ENCODE measurements around the gene RDH16. TPM values are rescaled to one million over a fixed set of nuclear protein-coding genes. Genes with fewer than 3 reads are reported as not detected.
"Not testable (repeated sequence)": the region's sequence is repeated elsewhere in the genome, so short reads cannot be mapped to it uniquely, and the experiment has no call there.

The RDH16 gene
- total RNA-seq, 1 donor from 2014 or later: 1.1 TPM

DNA sequence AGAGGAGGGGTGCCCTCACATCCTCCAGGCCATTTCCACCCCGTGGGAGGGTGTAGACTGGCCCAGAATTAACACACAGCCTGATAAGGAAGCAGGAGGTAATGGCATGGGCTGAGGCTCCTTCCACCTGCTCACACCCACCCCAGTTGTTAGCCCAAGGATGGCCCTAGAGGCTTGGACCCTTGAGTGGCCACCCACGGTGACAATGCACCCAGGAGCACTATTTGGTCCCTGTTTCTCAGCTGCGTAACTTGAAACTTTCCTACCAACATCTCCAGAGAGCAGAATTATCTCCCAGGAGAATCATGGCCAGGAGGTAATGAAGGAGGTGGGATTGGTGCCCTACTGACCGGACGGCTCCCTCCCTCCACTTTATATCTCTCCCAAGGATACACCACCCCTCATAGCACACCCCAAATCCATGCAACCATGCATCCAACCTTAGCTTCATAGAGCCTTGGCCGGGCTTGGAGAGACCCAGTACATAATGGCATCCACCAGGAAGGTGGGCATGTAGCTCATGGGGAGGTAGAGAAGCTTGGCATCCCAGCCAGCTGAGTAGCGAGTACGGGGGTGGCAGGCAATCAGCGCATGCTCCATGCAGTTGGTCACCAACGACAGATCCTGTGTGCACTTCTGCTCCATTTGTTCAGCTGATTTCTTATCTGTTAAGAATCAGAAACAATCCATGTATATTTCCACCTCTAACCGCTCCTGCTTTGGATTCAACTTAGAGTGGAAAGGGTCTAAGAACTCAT, 5.6 kb downstream of the RDH16 start:
- no peak overlapping the region for H3K4me3 Mint-ChIP-seq
- H3K4me1 Mint-ChIP-seq: peaks cover 6% of the 10 kb centered on the region
- TF ChIP-seq, protein P1, sequence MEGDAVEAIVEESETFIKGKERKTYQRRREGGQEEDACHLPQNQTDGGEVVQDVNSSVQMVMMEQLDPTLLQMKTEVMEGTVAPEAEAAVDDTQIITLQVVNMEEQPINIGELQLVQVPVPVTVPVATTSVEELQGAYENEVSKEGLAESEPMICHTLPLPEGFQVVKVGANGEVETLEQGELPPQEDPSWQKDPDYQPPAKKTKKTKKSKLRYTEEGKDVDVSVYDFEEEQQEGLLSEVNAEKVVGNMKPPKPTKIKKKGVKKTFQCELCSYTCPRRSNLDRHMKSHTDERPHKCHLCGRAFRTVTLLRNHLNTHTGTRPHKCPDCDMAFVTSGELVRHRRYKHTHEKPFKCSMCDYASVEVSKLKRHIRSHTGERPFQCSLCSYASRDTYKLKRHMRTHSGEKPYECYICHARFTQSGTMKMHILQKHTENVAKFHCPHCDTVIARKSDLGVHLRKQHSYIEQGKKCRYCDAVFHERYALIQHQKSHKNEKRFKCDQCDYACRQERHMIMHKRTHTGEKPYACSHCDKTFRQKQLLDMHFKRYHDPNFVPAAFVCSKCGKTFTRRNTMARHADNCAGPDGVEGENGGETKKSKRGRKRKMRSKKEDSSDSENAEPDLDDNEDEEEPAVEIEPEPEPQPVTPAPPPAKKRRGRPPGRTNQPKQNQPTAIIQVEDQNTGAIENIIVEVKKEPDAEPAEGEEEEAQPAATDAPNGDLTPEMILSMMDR (IDR thresholded peaks at IDR 0.05; ENCODE audit: unreplicated experiment): no peak
- H3K9me3 Mint-ChIP-seq: peaks cover 10% of the 10 kb centered on the region
- no peaks in the 10 kb centered on the region for H3K36me3 Mint-ChIP-seq
- no peak overlapping the region for H3K27ac Mint-ChIP-seq
- peaks cover 7% of the 10 kb centered on the region for H3K27me3 Mint-ChIP-seq (ENCODE audit: low read depth)
- no peak for DNase-seq (ENCODE audit: low spot score in 2 of 2, unreplicated experiment in 2 of 2)

DNA sequence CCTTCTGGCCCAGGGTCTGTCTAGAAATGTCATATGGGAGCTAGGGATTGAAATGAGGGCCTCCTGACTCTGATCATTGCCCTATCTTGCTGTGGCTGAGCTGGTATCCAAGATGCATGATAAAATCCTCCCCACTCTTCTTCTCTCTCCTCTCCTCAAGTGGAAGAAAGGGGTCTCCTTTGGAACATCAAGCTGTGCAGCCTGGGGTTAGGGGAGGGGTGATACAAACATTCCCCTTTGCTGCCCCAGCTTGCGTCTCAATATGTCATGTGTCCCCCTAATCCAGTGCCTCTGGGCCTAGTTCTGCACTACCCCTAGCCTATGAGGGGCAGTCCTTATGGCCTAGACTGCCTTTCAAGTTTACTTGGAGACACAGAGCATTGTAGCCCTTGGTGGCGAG, 8.5 kb downstream of the RDH16 start:
- Mint-ChIP-seq H3K27ac (no peak overlapping the region), H3K36me3 (no peaks in the 10 kb centered on the region), H3K9me3 (peaks cover 37% of the 10 kb centered on the region), H3K27me3 (ENCODE audit: low read depth) (peaks cover 9% of the 10 kb centered on the region), H3K4me1 (no peaks in the 10 kb centered on the region), H3K4me3 (no peak overlapping the region)
- TF ChIP-seq, protein P1 (IDR thresholded peaks at IDR 0.05; ENCODE audit: unreplicated experiment): no peak
- DNase-seq (ENCODE audit: low spot score in 2 of 2, unreplicated experiment in 2 of 2): no peak

DNA sequence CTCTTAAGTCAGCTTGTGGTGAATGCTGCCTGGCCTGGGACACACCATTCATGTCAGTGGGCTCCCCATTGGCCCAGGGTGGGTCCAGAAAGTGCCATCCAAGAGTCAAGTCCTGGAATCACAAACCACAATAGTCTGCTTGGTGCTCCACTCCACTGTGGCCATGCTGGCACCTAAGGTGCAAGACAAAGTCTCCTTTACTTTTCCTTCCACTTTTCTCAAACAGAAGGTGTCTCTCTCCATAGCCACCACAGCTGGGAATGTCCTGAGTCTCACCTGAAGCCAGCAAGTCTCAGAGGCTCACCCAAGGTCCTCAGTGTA, 9.0 kb downstream of the RDH16 start:
- TF ChIP-seq, protein P1 (IDR thresholded peaks at IDR 0.05; ENCODE audit: unreplicated experiment): no peak
- Mint-ChIP-seq H3K9me3 (peaks cover 40% of the 10 kb centered on the region), H3K27ac (no peak overlapping the region), H3K27me3 (ENCODE audit: low read depth) (peaks cover 9% of the 10 kb centered on the region), H3K36me3 (no peaks in the 10 kb centered on the region), H3K4me1 (no peaks in the 10 kb centered on the region), H3K4me3 (no peak overlapping the region)
- DNase-seq (ENCODE audit: low spot score in 2 of 2, unreplicated experiment in 2 of 2): no peak

DNA sequence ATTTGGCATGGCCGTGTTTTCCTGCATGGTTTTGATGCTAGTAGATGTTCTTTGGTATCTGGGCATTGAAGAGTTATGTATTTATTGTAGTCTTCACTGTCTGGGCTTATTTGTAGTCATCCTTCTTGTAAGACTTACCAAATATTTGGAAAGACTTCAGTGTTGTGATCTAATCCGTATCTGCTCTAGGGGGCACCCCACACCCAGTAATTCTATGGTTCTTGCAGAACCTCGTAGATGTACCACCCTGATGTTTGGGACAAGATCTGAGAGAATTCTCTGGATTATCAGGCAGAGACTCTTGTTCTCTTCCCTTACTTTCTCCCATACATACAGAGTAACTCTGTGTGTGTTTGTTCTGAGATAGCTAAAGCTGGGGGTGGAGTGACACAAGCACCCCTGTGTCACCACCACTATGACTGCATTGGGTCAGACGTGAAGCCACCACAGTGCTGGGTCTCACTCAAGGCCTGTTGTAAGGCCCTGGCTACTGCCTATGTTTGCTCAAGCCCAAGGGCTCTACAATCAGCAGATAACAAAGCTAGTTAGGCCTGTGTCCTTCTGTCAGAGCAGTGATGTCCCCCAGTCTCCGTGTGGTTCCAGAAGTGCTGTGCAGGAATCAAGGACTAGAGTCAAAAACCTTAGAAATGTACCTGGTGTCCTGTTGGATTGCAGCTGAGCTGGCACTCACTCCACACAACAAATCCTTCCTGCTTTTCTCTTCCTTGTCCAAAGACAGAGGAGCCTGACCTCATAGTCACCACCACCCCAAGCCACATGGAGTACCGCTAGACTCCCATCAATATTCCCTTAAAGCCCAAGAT, 9.6 kb downstream of the RDH16 start:
- no peaks in the 10 kb centered on the region for H3K4me1 Mint-ChIP-seq
- TF ChIP-seq, protein P1 (IDR thresholded peaks at IDR 0.05; ENCODE audit: unreplicated experiment): no peak
- no peak overlapping the region for H3K27ac Mint-ChIP-seq
- no peaks in the 10 kb centered on the region for H3K36me3 Mint-ChIP-seq
- DNase-seq (ENCODE audit: low spot score in 2 of 2, unreplicated experiment in 2 of 2): no peak
- peaks cover 6% of the 10 kb centered on the region for H3K27me3 Mint-ChIP-seq (ENCODE audit: low read depth)
- H3K4me3 Mint-ChIP-seq: no peak overlapping the region
- peaks cover 41% of the 10 kb centered on the region for H3K9me3 Mint-ChIP-seq

DNA sequence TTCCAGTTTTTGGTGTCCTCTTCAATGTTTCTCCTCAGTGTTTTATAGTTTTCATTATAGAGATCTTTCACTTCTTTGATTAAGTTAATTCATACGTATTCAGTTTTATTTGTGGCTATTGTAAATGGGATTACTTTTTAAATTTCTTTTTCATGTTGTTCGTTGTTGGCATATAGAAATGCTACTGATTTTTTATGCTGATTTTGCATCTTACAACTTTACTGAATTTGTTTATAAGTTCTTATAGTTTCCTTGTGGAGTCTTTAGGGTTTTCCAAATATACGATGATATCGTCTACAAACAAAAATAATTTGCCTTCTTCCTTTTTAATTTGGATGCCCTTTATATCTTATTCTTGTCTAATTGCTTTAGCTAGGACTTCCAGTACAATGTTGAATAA, 13.5 kb downstream of the RDH16 start:
- H3K9me3 Mint-ChIP-seq: peaks cover 44% of the 10 kb centered on the region
- peaks cover 6% of the 10 kb centered on the region for H3K27me3 Mint-ChIP-seq (ENCODE audit: low read depth)
- H3K4me3 Mint-ChIP-seq: no peak overlapping the region
- no peak for DNase-seq (ENCODE audit: low spot score in 2 of 2, unreplicated experiment in 2 of 2)
- peaks cover 10% of the 10 kb centered on the region for H3K4me1 Mint-ChIP-seq
- TF ChIP-seq, protein P1 (IDR thresholded peaks at IDR 0.05; ENCODE audit: unreplicated experiment): no peak
- no peak overlapping the region for H3K27ac Mint-ChIP-seq
- no peaks in the 10 kb centered on the region for H3K36me3 Mint-ChIP-seq

DNA sequence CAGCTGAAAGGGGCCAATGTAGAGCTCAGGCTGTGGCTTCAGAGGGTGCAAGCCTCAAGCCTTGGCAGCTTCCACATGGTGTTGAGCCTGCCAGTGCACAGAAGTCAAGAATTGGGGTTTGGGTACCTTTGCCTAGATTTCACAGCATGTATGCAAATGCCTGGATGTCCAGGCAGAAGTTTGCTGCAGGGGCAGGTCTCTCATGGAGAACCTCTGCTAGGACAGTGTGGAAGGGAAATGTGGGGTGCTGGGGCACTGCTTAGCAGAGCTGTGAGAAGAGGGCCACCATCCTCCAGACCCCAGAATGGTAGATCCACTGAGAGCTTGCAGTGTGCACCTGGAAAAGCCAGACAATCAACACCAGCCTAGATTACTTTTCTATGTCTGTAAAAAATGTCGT, 14.0 kb downstream of the RDH16 start:
- peaks cover 10% of the 10 kb centered on the region for H3K4me1 Mint-ChIP-seq
- not testable (repeated sequence) for H3K4me3 Mint-ChIP-seq; H3K27me3 Mint-ChIP-seq (ENCODE audit: low read depth); H3K27ac Mint-ChIP-seq; H3K36me3 Mint-ChIP-seq; DNase-seq (ENCODE audit: low spot score in 2 of 2, unreplicated experiment in 2 of 2)
- H3K9me3 Mint-ChIP-seq: peaks cover 44% of the 10 kb centered on the region
